Daoy (cell line): Measurements from ENCODE around the gene ABCB6. TPM values are rescaled to one million over a fixed set of nuclear protein-coding genes. Genes with fewer than 3 reads are reported as not detected.

Experiments
- DNase-seq: peaks from one replicate; pipeline ENCODE4 v3.0.0-alpha.2; 2015; ENCODE audit warnings: low read depth
- total RNA-seq: library from RNA; depleted of rRNA; stranded (reverse); fragments of >200 nt; shearing (Covaris generic); gene quantifications from 2 replicates; pipeline ENCODE4 v1.2.3, GENCODE V29; 2014

The ABCB6 gene
- total RNA-seq, 1 experiment from 2014 or later, result 10.5 TPM

GRCh38 chr2:219184121-219184520 lies 34.6 kb downstream of the ABCB6 start:
- no peak for DNase-seq

GRCh38 chr2:219183151-219183772 lies 35.5 kb downstream of the ABCB6 start:
- no peak for DNase-seq

- no peak for DNase-seq
Observed at GRCh38 chr2:219182331-219183150, 36.2 kb downstream of the ABCB6 start.

GRCh38 chr2:219181531-219181930 lies 37.2 kb downstream of the ABCB6 start:
- no peak for DNase-seq

- no peak for DNase-seq
Observed at GRCh38 chr2:219180961-219181360, 37.8 kb downstream of the ABCB6 start.

GRCh38 chr2:219179601-219180465 lies 38.9 kb downstream of the ABCB6 start:
- DNase-seq, result no peak

- no peak for DNase-seq
Observed at GRCh38 chr2:219178377-219179175, 40.2 kb downstream of the ABCB6 start.

GRCh38 chr2:219177552-219178376 lies 41.0 kb downstream of the ABCB6 start, which contains the start of gene RETREG2:
Gene RETREG2, plus strand, starts transcription at chr2:219178275. Its CDS starts 78 bp downstream, at chr2:219178353.
- DNase-seq, result peak; percentile 93

- DNase-seq, result peak; percentile 91
Observed at GRCh38 chr2:219176818-219177551, 41.8 kb downstream of the ABCB6 start, which contains the start of gene CNPPD1. Gene CNPPD1, minus strand, starts transcription at chr2:219176925. Its CDS starts 97 bp downstream, at chr2:219176828.

GRCh38 chr2:219175928-219176817 lies 42.6 kb downstream of the ABCB6 start:
- DNase-seq, result peak; percentile 46

GRCh38 chr2:219175486-219175885 lies 43.3 kb downstream of the ABCB6 start:
- no peak for DNase-seq

- DNase-seq, result no peak
Observed at GRCh38 chr2:219174801-219175200, 44.0 kb downstream of the ABCB6 start.

GRCh38 chr2:219174146-219174545 lies 44.6 kb downstream of the ABCB6 start:
- DNase-seq, result no peak

GRCh38 chr2:219173176-219173575 lies 45.6 kb downstream of the ABCB6 start:
- DNase-seq, result no peak

- no peak for DNase-seq
Observed at GRCh38 chr2:219172231-219173154, 46.3 kb downstream of the ABCB6 start.

GRCh38 chr2:219171231-219171651 lies 47.5 kb downstream of the ABCB6 start:
- DNase-seq, result peak; percentile 38

- no peak for DNase-seq
Observed at GRCh38 chr2:219169930-219170654, 48.7 kb downstream of the ABCB6 start, which contains the start of gene SLC23A3. Gene SLC23A3, minus strand, starts transcription at chr2:219170029. Its CDS starts 45 bp downstream, at chr2:219169984.
